B cell (primary cell): Measurements from ENCODE around the gene LCN1. TPM values are rescaled to one million over a fixed set of nuclear protein-coding genes. Genes with fewer than 3 reads are reported as not detected.

Experiments
- ATAC-seq: fragments of 200-7000 bp; cut with Tn5 transposase; one replicate; pipeline ENCODE4 v1.10.0; 2021; ENCODE audit warnings: low read depth, mild to moderate bottlenecking, moderate number of reproducible peaks, moderate library complexity
- CTCF ChIA-PET: fragments of 350-600 bp; sonication (Branson Sonifier 250); formaldehyde crosslinking; loops from one replicate; lab custom pipeline; 2021; ENCODE audit warnings: antibody characterized with exemption, inconsistent platforms; lab: Charles Lee
- POLR2A ChIA-PET: fragments of 350-600 bp; sonication (Branson Sonifier 250); formaldehyde crosslinking; loops from one replicate; lab custom pipeline; 2021; ENCODE audit warnings: antibody characterized with exemption; lab: Charles Lee
- DNase-seq: peaks from one replicate; pipeline ENCODE4 v3.0.0; 2013
- H2AFZ ChIP-seq: 2 replicates; pipeline ENCODE4 v1.6.1; 2012; ENCODE audit warnings: mild to moderate bottlenecking, low read depth, low read length; ENCODE audit not compliant: insufficient read depth, poor library complexity, severe bottlenecking
- H3K27ac ChIP-seq, 2 donors: 1 replicate in 1 of 2; 2 replicates in 1 of 2; pipeline ENCODE4 v1.5.1; 2012 to 2013; ENCODE audit warnings: low read length in 2 of 2, mild to moderate bottlenecking in 2 of 2, moderate library complexity in 1 of 2
- H3K27me3 ChIP-seq, 4 experiments: fragments of 200-600 bp in 1 of 4; sonication (generic) in 1 of 4; replicated peaks in 1 of 4; 1 replicate in 2 of 4; 2 replicates in 2 of 4; pipeline versions ENCODE4 v1.6.1 to v1.7.0; 2013 to 2016; ENCODE audit warnings: low read length in 3 of 4, mild to moderate bottlenecking in 2 of 4, mixed read lengths in 1 of 4, moderate library complexity in 1 of 4; ENCODE audit not compliant: insufficient read depth in 4 of 4, control insufficient read depth in 3 of 4; ENCODE audit errors: control extremely low read depth in 1 of 4
- H3K36me3 ChIP-seq, 2 experiments: replicated peaks in 1 of 2; 1 replicate in 1 of 2; 2 replicates in 1 of 2; pipeline versions ENCODE4 v1.6.1 to v1.7.1; 2013; ENCODE audit warnings: low read length in 1 of 2; ENCODE audit not compliant: insufficient read depth in 2 of 2, control insufficient read depth in 1 of 2; ENCODE audit errors: control extremely low read depth in 1 of 2, extremely low read depth in 1 of 2
- H3K4me1 ChIP-seq, 2 donors: fragments of 200-600 bp in 1 of 2; sonication (generic) in 1 of 2; 1 replicate in 1 of 2; 2 replicates in 1 of 2; pipeline versions ENCODE4 v1.5.1 to v1.6.1; 2013 to 2017; ENCODE audit warnings: low read length in 2 of 2; ENCODE audit not compliant: control insufficient read depth in 2 of 2, insufficient read depth in 2 of 2
- H3K4me2 ChIP-seq: replicated peaks from 2 replicates; pipeline ENCODE3; 2012; ENCODE audit warnings: mild to moderate bottlenecking, low read depth, low read length; ENCODE audit not compliant: poor library complexity, severe bottlenecking
- H3K4me3 ChIP-seq, 5 experiments: fragments of 200-600 bp in 1 of 5; sonication (generic) in 1 of 5; 1 replicate in 3 of 5; 2 replicates in 2 of 5; pipeline versions ENCODE4 v1.5.1 to v1.7.0; 2011 to 2016; ENCODE audit warnings: low read length in 4 of 5, mild to moderate bottlenecking in 4 of 5, low read depth in 2 of 5, control low read depth in 1 of 5, moderate library complexity in 1 of 5; ENCODE audit not compliant: insufficient read depth in 1 of 5; ENCODE audit errors: control extremely low read depth in 1 of 5, extremely low read depth in 1 of 5
- H3K79me2 ChIP-seq: fragments of 200-600 bp; sonication (generic); one replicate; pipeline ENCODE4 v1.6.0; 2016; ENCODE audit warnings: low read length; ENCODE audit not compliant: control insufficient read depth, insufficient read depth
- H3K9ac ChIP-seq: fragments of 200-600 bp; sonication (generic); 2 replicates; pipeline ENCODE4 v1.6.1; 2017; ENCODE audit warnings: mild to moderate bottlenecking, low read length, moderate library complexity
- H3K9me3 ChIP-seq, 3 donors: one replicate each; pipeline versions ENCODE4 v1.6.1 to v1.7.1; 2013; ENCODE audit warnings: low read length in 2 of 3; ENCODE audit not compliant: control insufficient read depth in 2 of 3, insufficient read depth in 1 of 3; ENCODE audit errors: control extremely low read depth in 1 of 3
- H4K20me1 ChIP-seq: 2 replicates; pipeline ENCODE4 v1.6.0; 2012; ENCODE audit warnings: mild to moderate bottlenecking, low read length; ENCODE audit not compliant: insufficient read depth, control insufficient read depth, poor library complexity, severe bottlenecking
- H3K27ac Mint-ChIP-seq: one replicate; pipeline ENCODE4 v1.8.0; 2021; ENCODE audit warnings: mixed read lengths
- H3K27me3 Mint-ChIP-seq: one replicate; pipeline ENCODE4 v1.8.0; 2021; ENCODE audit warnings: mixed read lengths
- H3K4me1 Mint-ChIP-seq: one replicate; pipeline ENCODE4 v1.8.0; 2021; ENCODE audit warnings: mixed read lengths
- H3K4me3 Mint-ChIP-seq: one replicate; pipeline ENCODE4 v1.8.0; 2021; ENCODE audit warnings: mixed read lengths
- H3K9me3 Mint-ChIP-seq: one replicate; pipeline ENCODE4 v1.8.0; 2022; ENCODE audit warnings: mixed read lengths; ENCODE audit not compliant: insufficient read depth
- EZH2 ChIP-seq: IDR thresholded peaks from 2 replicates; pipeline ENCODE4 v1.6.1; 2012; ENCODE audit warnings: borderline replicate concordance, low read depth, mild to moderate bottlenecking, moderate library complexity, low read length; ENCODE audit not compliant: insufficient read depth, poor library complexity, severe bottlenecking
- WGBS: methylation state at CpG from one replicate; pipeline ENCODE4 v1.1.5; 2013; ENCODE audit warnings: missing lambda C conversion rate; ENCODE audit not compliant: insufficient coverage; 5-methylcytosine and 5-hydroxymethylcytosine counted together
- intact Hi-C: fragments of 100-400 bp; cut with micrococcal nuclease; formaldehyde crosslinking; loops from one replicate; pipeline ENCODE4 v1.10.0; 2022
- polyA minus RNA-seq: library from RNA; depleted of rRNA, polyadenylated mRNA; stranded (reverse); fragments of >200 nt; gene quantifications from 2 replicates; pipeline ENCODE4 v1.2.3, GENCODE V29; 2012
- polyA plus RNA-seq: library from polyadenylated mRNA; depleted of rRNA; stranded (reverse); fragments of >200 nt; gene quantifications from 2 replicates; pipeline ENCODE4 v1.2.3, GENCODE V29; 2012
- total RNA-seq, 2 donors: library from RNA; stranded (reverse); fragments of 120-200 nt in 1 of 2; gene quantifications; 1 replicate in 1 of 2; 2 replicates in 1 of 2; pipeline versions ENCODE4 v1.2.3 to v1.2.4, GENCODE V29; 2013 to 2022
- TF ChIP-seq, protein P1 (sequence below): fragments of 200-600 bp; IDR thresholded peaks from one replicate; pipeline ENCODE4 v1.8.0; 2022; ENCODE audit warnings: antibody characterized with exemption, mild to moderate bottlenecking

The LCN1 gene
- not detected in 2 replicates for total RNA-seq
- total RNA-seq (2013) = not detected
- not detected in 2 replicates for polyA plus RNA-seq
- not detected in 2 replicates for polyA minus RNA-seq

DNA sequence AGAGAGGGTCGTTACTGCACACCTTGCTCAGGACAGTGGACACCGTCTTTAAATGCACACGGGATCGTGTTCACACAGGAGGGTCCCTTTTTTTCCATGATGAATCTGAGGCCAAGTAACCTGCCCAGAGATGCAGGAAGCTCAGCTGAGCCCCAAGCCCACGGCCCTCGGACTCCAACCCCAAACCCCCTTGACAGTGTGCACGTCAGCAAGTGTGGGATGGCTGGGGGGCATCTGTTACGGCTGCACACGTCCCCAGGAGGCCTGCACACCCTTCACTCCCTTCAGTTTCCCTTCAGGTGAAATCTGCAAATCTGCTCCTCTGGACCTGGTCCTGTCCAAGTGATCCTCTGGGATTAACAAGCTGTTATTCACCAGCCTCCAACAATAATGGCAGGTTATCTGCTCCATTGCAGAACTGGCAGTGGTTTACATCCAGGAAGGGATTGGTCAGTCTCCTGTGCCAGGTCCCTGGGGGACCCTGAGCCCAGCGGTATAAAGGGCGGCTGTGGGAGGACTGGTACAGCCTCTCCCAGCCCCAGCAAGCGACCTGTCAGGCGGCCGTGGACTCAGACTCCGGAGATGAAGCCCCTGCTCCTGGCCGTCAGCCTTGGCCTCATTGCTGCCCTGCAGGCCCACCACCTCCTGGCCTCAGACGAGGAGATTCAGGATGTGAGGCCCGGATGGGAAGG lies at the start of gene LCN1:
TSS of gene LCN1 (plus strand) at position 525 of the 692 bp plus-strand sequence. CDS start at position 583, 58 bp downstream.
- no peak within 1 kb of the TSS for H3K9ac ChIP-seq

More for the DNA sequence above, at the start of gene LCN1:
- Histone ChIP-seq H4K20me1 (no peaks in the 10 kb centered on the region), H3K36me3 (no peaks in the 10 kb centered on the region), H3K4me1 (no peaks in the 10 kb centered on the region), H3K9me3 (no peaks in the 10 kb centered on the region), H3K4me3 (no peak within 1 kb of the TSS), H3K4me2 (no peak within 1 kb of the TSS), H3K27ac (no peak within 1 kb of the TSS), H3K27me3 (no peaks in the 10 kb centered on the region), H2AFZ (no peak within 1 kb of the TSS), H3K79me2 (no peaks in the 10 kb centered on the region)
- Mint-ChIP-seq H3K27ac (no peak within 1 kb of the TSS), H3K27me3 (peaks cover 11% of the 10 kb centered on the region), H3K4me1 (no peaks in the 10 kb centered on the region), H3K4me3 (no peak within 1 kb of the TSS), H3K9me3 (no peaks in the 10 kb centered on the region)
- ATAC-seq (no peak), DNase-seq (no peak)
- TF ChIP-seq EZH2 = no peak
- TF ChIP-seq, protein P1, sequence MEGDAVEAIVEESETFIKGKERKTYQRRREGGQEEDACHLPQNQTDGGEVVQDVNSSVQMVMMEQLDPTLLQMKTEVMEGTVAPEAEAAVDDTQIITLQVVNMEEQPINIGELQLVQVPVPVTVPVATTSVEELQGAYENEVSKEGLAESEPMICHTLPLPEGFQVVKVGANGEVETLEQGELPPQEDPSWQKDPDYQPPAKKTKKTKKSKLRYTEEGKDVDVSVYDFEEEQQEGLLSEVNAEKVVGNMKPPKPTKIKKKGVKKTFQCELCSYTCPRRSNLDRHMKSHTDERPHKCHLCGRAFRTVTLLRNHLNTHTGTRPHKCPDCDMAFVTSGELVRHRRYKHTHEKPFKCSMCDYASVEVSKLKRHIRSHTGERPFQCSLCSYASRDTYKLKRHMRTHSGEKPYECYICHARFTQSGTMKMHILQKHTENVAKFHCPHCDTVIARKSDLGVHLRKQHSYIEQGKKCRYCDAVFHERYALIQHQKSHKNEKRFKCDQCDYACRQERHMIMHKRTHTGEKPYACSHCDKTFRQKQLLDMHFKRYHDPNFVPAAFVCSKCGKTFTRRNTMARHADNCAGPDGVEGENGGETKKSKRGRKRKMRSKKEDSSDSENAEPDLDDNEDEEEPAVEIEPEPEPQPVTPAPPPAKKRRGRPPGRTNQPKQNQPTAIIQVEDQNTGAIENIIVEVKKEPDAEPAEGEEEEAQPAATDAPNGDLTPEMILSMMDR = no peak
- POLR2A ChIA-PET = no interaction called here
- intact Hi-C loops = no loop called here
- 95% methylated on average over 13 of the region's 18 CpGs for WGBS
- CTCF ChIA-PET = no interaction called here
